Measurements from ENCODE around the gene MX1. TPM values are rescaled to one million over a fixed set of nuclear protein-coding genes. Genes with fewer than 3 reads are reported as not detected.

MX1 gene
- total RNA-seq, 2 experiments from 2014 or later, result 82.3 to 86.3 TPM

GRCh38 chr21:41443562-41443961 lies 17.5 kb downstream of the MX1 start:
- Histone ChIP-seq H3K9me3 (ENCODE audit: control insufficient read depth in 1 of 2, insufficient read depth in 1 of 2, low read length in 2 of 2) (no peaks in the 10 kb centered on the region), H3K4me1 (ENCODE audit: insufficient read depth, low read length) (no peaks in the 10 kb centered on the region), H3K36me3 (ENCODE audit: insufficient read depth, low read length) (peaks cover 85% of the 10 kb centered on the region), H3K4me3 (ENCODE audit: low read length) (no peak overlapping the region), H3K27me3 (ENCODE audit: control insufficient read depth in 1 of 2, insufficient read depth in 2 of 2, low read length in 2 of 2) (no peaks in the 10 kb centered on the region), H3K27ac (ENCODE audit: low read depth in 1 of 2, low read length in 2 of 2) (no peak overlapping the region)
- Mint-ChIP-seq H3K4me3 (no peak overlapping the region), H3K27me3 (no peaks in the 10 kb centered on the region), H3K4me1 (ENCODE audit: low read depth) (no peaks in the 10 kb centered on the region), H3K27ac (peak overlapping the region; percentile 2), H3K9me3 (no peaks in the 10 kb centered on the region), H3K36me3 (ENCODE audit: low read depth) (peaks cover 98% of the 10 kb centered on the region)
- ATAC-seq (ENCODE audit: poor library complexity), result no peak
- no peak for TF ChIP-seq CTCF (IDR thresholded peaks at IDR 0.05)
- peak in 1 of 14 experiments; percentile 27 for DNase-seq
- ChIA-PET POLR2A (interaction anchor here (0.8 kb wide), 1 partner anchor 18 kb away, joined by 4 read pairs; the partner anchor contains the start of gene MX1), CTCF (interaction anchor here (1.2 to 1.6 kb wide), 2 partner anchors 15 to 160 kb away, joined by 3 to 6 read pairs; no protein-coding TSS in a partner anchor)
- intact Hi-C loops (cut with DNase I, micrococcal nuclease), result no loop called here

DNA sequence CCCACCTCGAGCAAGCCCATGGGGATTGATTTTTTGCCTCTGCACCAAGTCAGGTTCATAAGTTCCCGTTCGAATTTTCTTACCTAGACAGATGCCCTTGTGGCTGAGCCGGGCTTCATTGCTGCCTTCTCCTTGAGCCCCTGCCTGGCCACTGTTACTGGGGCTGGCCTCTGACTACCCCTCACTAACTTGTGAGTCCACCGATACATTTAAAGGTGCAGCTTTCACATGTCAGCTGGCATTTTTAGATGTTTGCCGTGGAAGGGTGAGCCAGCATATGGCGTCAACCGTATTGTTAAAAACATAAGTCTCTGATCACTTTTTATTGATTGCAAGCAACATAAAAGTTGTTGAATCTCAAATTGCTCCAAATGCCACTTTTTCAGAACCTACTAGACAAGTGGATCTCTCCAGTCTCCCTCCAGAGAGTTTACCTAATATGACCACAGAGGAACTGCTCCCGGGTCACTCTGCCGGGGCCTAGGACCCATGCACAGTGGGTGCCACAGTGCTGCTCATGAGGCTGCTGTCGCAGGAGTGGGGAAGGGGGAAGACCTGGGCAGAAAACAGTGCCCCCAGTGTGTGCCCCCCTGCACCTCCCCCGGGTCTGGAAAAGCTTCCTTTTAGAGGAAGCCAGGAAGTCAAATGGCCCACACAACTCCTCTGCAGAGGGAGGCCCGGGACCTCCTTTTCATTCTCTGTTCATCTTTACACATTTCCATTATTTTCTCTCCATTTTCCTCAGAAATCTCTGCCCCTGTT lies 18.8 kb downstream of the MX1 start:
- DNase-seq, result peak in 1 of 14 experiments; percentile 35
- H3K36me3 ChIP-seq (ENCODE audit: insufficient read depth, low read length), result peaks cover 81% of the 10 kb centered on the region
- Mint-ChIP-seq H3K36me3 (ENCODE audit: low read depth) (peaks cover 98% of the 10 kb centered on the region), H3K4me3 (no peak overlapping the region), H3K27ac (peak overlapping the region; percentile 39), H3K9me3 (no peaks in the 10 kb centered on the region), H3K4me1 (ENCODE audit: low read depth) (no peaks in the 10 kb centered on the region), H3K27me3 (no peaks in the 10 kb centered on the region)
- ChIA-PET POLR2A (no interaction called here), CTCF (no interaction called here)
- no peak for ATAC-seq (ENCODE audit: poor library complexity)
- no peak overlapping the region for H3K4me3 ChIP-seq (ENCODE audit: low read length)
- no peaks in the 10 kb centered on the region for H3K9me3 ChIP-seq (ENCODE audit: control insufficient read depth in 1 of 2, insufficient read depth in 1 of 2, low read length in 2 of 2)
- H3K4me1 ChIP-seq (ENCODE audit: insufficient read depth, low read length), result no peaks in the 10 kb centered on the region
- no peak for TF ChIP-seq CTCF (IDR thresholded peaks at IDR 0.05)
- no peaks in the 10 kb centered on the region for H3K27me3 ChIP-seq (ENCODE audit: control insufficient read depth in 1 of 2, insufficient read depth in 2 of 2, low read length in 2 of 2)
- intact Hi-C loops (cut with DNase I, micrococcal nuclease), result no loop called here
- no peak overlapping the region for H3K27ac ChIP-seq (ENCODE audit: low read depth in 1 of 2, low read length in 2 of 2)

DNA sequence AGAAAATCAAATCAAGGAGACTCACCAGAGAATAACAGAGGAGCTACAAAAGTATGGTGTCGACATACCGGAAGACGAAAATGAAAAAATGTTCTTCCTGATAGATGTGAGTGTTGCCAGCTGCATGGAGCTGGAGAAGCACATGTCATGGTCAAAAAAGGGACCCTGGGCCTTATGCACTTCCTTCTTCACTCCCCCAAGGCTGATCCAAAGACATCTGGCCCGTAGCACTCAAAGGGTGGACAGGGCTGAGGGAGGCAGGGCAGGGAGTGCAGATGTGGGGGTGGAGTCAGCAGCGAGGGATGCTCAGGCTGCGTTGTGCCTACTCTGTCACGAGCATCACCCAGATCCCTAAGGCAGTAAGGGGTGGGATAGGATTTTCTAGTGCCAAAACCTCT lies 19.4 kb downstream of the MX1 start:
- no peak for TF ChIP-seq CTCF (IDR thresholded peaks at IDR 0.05)
- intact Hi-C loops (cut with DNase I, micrococcal nuclease), result no loop called here
- Histone ChIP-seq H3K9me3 (ENCODE audit: control insufficient read depth in 1 of 2, insufficient read depth in 1 of 2, low read length in 2 of 2) (no peaks in the 10 kb centered on the region), H3K4me3 (ENCODE audit: low read length) (no peak overlapping the region), H3K4me1 (ENCODE audit: insufficient read depth, low read length) (no peaks in the 10 kb centered on the region), H3K27ac (ENCODE audit: low read depth in 1 of 2, low read length in 2 of 2) (no peak overlapping the region), H3K36me3 (ENCODE audit: insufficient read depth, low read length) (peaks cover 81% of the 10 kb centered on the region), H3K27me3 (ENCODE audit: control insufficient read depth in 1 of 2, insufficient read depth in 2 of 2, low read length in 2 of 2) (no peaks in the 10 kb centered on the region)
- no peaks in the 10 kb centered on the region for H3K9me3 Mint-ChIP-seq
- POLR2A ChIA-PET, result no interaction called here
- H3K4me3 Mint-ChIP-seq, result no peak overlapping the region
- CTCF ChIA-PET, result no interaction called here
- ATAC-seq (ENCODE audit: poor library complexity), result no peak
- H3K36me3 Mint-ChIP-seq (ENCODE audit: low read depth), result peaks cover 98% of the 10 kb centered on the region
- peak overlapping the region; percentile 39 for H3K27ac Mint-ChIP-seq
- no peaks in the 10 kb centered on the region for H3K4me1 Mint-ChIP-seq (ENCODE audit: low read depth)
- DNase-seq, result peak in 1 of 14 experiments; percentile 31
- no peaks in the 10 kb centered on the region for H3K27me3 Mint-ChIP-seq

Data from CD4-positive, alpha-beta T cell (primary cell).